ENCODE data around the gene PRLR. TPM values are rescaled to one million over a fixed set of nuclear protein-coding genes. Genes with fewer than 3 reads are reported as not detected.

The PRLR gene
- total and polyA plus RNA-seq, 9 of the 15 experiments (the other 6 are each of a cell fraction or from before 2014, with no cell fraction given): 0.02 TPM; not detected in 8

- Histone ChIP-seq H3K9me1 (ENCODE audit: control insufficient read depth, insufficient read depth, low read length) (no peaks in the 10 kb centered on the region), H3K36me3 (ENCODE audit: control insufficient read depth, insufficient read depth, low read length) (no peaks in the 10 kb centered on the region), H3K79me2 (ENCODE audit: control insufficient read depth, insufficient read depth, low read length) (no peaks in the 10 kb centered on the region), H3K9ac (ENCODE audit: insufficient read depth in 1 of 2, low read depth in 2 of 2, low read length in 2 of 2) (no peak overlapping the region), H3K27me3 (ENCODE audit: control insufficient read depth in 2 of 2, insufficient read depth in 2 of 2, low read length in 2 of 2) (no peaks in the 10 kb centered on the region), H2AFZ (ENCODE audit: low read depth, low read length) (no peak overlapping the region), H3K27ac (ENCODE audit: extremely low read depth, low read depth, low read length) (no peak overlapping the region), H3K4me2 (ENCODE audit: insufficient read depth, low read length) (no peak overlapping the region), H4K20me1 (replicated peaks; ENCODE audit: control insufficient read depth, insufficient read depth, low read length) (no peaks in the 10 kb centered on the region), H3K9me3 (replicated peaks; ENCODE audit: control insufficient read depth, insufficient read depth, low read depth, low read length) (no peaks in the 10 kb centered on the region), H3K4me3 (no peak overlapping the region), H3K4me1 (replicated peaks in 1 of 2; ENCODE audit: control insufficient read depth in 2 of 2, insufficient read depth in 2 of 2, low read length in 2 of 2) (no peaks in the 10 kb centered on the region)
- no peak for FAIRE-seq
- in situ Hi-C loops (cut with MboI) (no loop called here), intact Hi-C loops (cut with micrococcal nuclease) (no loop called here)
- POLR2A ChIA-PET: no interaction called here
- BruUV-seq (replicated peaks): no TSS peak
- DNase-seq (ENCODE audit: extremely low read depth in 1 of 4, low spot score in 3 of 4): no peak
- CTCF ChIA-PET (ENCODE audit: low intra/inter-chr PET ratio): no interaction called here
- ATAC-seq: no peak
- TF ChIP-seq TRIM24 (IDR thresholded peaks at IDR 0.05) (no peak), ZNF551 (CRISPR knock-in tag; IDR thresholded peaks at IDR 0.05) (no peak), ZNF79 (CRISPR knock-in tag; IDR thresholded peaks at IDR 0.05; ENCODE audit: low read depth) (no peak), CXXC5 (CRISPR knock-in tag; IDR thresholded peaks at IDR 0.05) (no peak), FOXO4 (CRISPR knock-in tag; IDR thresholded peaks at IDR 0.05) (no peak), ZNF277 (CRISPR knock-in tag; IDR thresholded peaks at IDR 0.05; ENCODE audit: borderline replicate concordance) (no peak), RERE (CRISPR knock-in tag; IDR thresholded peaks at IDR 0.05; ENCODE audit: borderline replicate concordance) (no peak), HDGF (IDR thresholded peaks at IDR 0.05) (no peak), NUFIP1 (IDR thresholded peaks at IDR 0.05; ENCODE audit: partially characterized antibody) (no peak), SMAD2 (IDR thresholded peaks at IDR 0.05; ENCODE audit: low read depth, low read length) (no peak)
- TF ChIP-seq, protein P1, sequence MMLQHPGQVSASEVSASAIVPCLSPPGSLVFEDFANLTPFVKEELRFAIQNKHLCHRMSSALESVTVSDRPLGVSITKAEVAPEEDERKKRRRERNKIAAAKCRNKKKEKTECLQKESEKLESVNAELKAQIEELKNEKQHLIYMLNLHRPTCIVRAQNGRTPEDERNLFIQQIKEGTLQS (IDR thresholded peaks at IDR 0.05): no peak
- TF ChIP-seq, protein P1 (CRISPR knock-in tag; conservative IDR thresholded peaks at IDR 0.05): no peak
- TF ChIP-seq, protein P2, sequence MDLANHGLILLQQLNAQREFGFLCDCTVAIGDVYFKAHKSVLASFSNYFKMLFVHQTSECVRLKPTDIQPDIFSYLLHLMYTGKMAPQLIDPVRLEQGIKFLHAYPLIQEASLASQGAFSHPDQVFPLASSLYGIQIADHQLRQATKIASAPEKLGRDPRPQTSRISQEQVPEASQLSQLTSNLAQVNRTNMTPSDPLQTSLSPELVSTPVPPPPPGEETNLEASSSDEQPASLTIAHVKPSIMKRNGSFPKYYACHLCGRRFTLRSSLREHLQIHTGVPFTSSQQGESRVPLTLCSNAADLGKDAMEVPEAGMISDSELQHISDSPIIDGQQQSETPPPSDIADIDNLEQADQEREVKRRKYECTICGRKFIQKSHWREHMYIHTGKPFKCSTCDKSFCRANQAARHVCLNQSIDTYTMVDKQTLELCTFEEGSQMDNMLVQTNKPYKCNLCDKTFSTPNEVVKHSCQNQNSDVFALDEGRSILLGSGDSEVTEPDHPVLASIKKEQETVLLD (IDR thresholded peaks at IDR 0.05): no peak
Measured at GRCh38 chr5:35220967-35221366, 9.3 kb downstream of the PRLR start.

Measured in K562 (cell line).